HepG2 (cell line): Measurements from ENCODE around the gene CALML4.

ENCODE experiments used
- POLR2A ChIP-seq, 2 experiments: IDR thresholded peaks; 2 replicates each; pipeline ENCODE4 v1.6.1; 2011; ENCODE audit warnings: low read depth in 2 of 2, low read length in 2 of 2, mild to moderate bottlenecking in 1 of 2, moderate library complexity in 1 of 2; ENCODE audit not compliant: insufficient read depth in 1 of 2
- TAF1 ChIP-seq: sonication (generic); formaldehyde crosslinking; IDR thresholded peaks from 2 replicates; pipeline ENCODE4 v1.4.0; 2020; ENCODE audit warnings: missing genetic modification reagents
- YEATS4 ChIP-seq: sonication (generic); formaldehyde crosslinking; IDR thresholded peaks from 2 replicates; pipeline ENCODE4 v1.4.0; 2020; ENCODE audit warnings: missing genetic modification reagents, borderline replicate concordance

DNA sequence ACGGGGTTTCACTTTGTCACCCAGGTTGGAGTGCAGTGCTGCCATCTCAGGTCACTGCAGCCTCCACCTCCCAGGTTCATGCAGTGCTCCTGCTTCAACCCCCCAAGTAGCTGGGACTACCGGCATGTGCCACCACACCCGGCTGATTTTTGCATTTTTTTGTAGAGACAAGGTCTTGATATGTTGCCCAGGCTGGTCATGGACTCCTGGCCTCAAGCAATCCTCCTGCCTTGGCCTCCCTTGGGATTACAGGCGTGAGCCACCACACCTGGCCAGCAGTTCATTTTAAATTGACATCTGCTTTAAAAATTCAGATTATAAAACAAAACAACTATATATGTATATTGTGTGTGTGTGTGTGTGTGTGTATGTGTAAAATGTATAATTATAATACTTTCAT is 38.3 kb downstream of the CALML4 start:
- TF ChIP-seq YEATS4 (CRISPR knock-in tag) (no peak), POLR2A (IDR thresholded peaks at IDR 0.05; ENCODE audit: insufficient read depth in 1 of 2, low read depth in 2 of 2, low read length in 2 of 2) (no peak), TAF1 (CRISPR knock-in tag) (no peak)
